Suprapubic skin (tissue), 4 donors: ENCODE data around the gene KCTD14. TPM values are rescaled to one million over a fixed set of nuclear protein-coding genes. Genes with fewer than 3 reads are reported as not detected.

Source experiments
- DNase-seq, 2 donors: peaks; one replicate each; pipeline ENCODE4 v3.0.0-alpha.2; 2019; ENCODE audit warnings: low spot score in 2 of 2
- H3K27ac ChIP-seq: fragments of 200-600 bp; sonication (generic); one replicate; pipeline ENCODE4 v1.5.1; 2019
- H3K27me3 ChIP-seq: fragments of 200-600 bp; sonication (generic); one replicate; pipeline ENCODE4 v1.5.1; 2019
- H3K36me3 ChIP-seq: fragments of 200-600 bp; sonication (generic); one replicate; pipeline ENCODE4 v1.5.1; 2019
- H3K4me1 ChIP-seq: fragments of 200-600 bp; sonication (generic); one replicate; pipeline ENCODE4 v1.5.1; 2019
- H3K4me3 ChIP-seq: fragments of 200-600 bp; sonication (generic); one replicate; pipeline ENCODE4 v1.5.1; 2019; ENCODE audit warnings: mild to moderate bottlenecking
- H3K9me3 ChIP-seq: fragments of 200-600 bp; sonication (generic); one replicate; pipeline ENCODE4 v1.5.1; 2019
- CTCF ChIP-seq, 2 donors: fragments of 200-600 bp in 1 of 2; fragments of 450-650 bp in 1 of 2; sonication (generic) in 1 of 2; IDR thresholded peaks; one replicate each; pipeline ENCODE4 v1.5.1; 2016 to 2019; ENCODE audit warnings: antibody characterized with exemption in 2 of 2, mild to moderate bottlenecking in 1 of 2, moderate library complexity in 1 of 2
- EP300 ChIP-seq: sonication (generic); formaldehyde crosslinking; IDR thresholded peaks from one replicate; pipeline ENCODE4 v1.6.1; 2017; ENCODE audit warnings: antibody characterized with exemption
- POLR2A ChIP-seq, 2 donors: fragments of 450-650 bp; IDR thresholded peaks; one replicate each; pipeline ENCODE4 v1.6.1; 2017; ENCODE audit warnings: antibody characterized with exemption in 2 of 2, mild to moderate bottlenecking in 2 of 2, moderate library complexity in 2 of 2
- POLR2AphosphoS5 ChIP-seq, 3 donors: sonication (generic); formaldehyde crosslinking; IDR thresholded peaks; one replicate each; pipeline ENCODE4 v1.6.1; 2017; ENCODE audit warnings: antibody characterized with exemption in 3 of 3
- WGBS: methylation state at CpG from one replicate; pipeline ENCODE4 v1.1.5; 2018; 5-methylcytosine and 5-hydroxymethylcytosine counted together
- total RNA-seq, 4 donors: library from RNA; depleted of rRNA; stranded (reverse); fragments of >200 nt; gene quantifications; one replicate each; pipeline ENCODE4 v1.1.0, GENCODE V29; 2016

Gene KCTD14
- total RNA-seq, 4 donors from 2014 or later: 1.8 to 6.0 (median 3.3) TPM

GRCh38 chr11:77981346-77981947, 41.6 kb downstream of the KCTD14 start:
- no peak for TF ChIP-seq POLR2A (IDR thresholded peaks at IDR 0.05)
- no peak for TF ChIP-seq EP300
- TF ChIP-seq POLR2AphosphoS5 (IDR thresholded peaks at IDR 0.05): no peak
- TF ChIP-seq CTCF (IDR thresholded peaks at IDR 0.05): no peak
- H3K27ac ChIP-seq: no peak overlapping the region
- H3K4me3 ChIP-seq: no peak overlapping the region
- 100% methylated on average over 2 of the region's 2 CpGs for WGBS
- H3K4me1 ChIP-seq: no peaks in the 10 kb centered on the region
- no peaks in the 10 kb centered on the region for H3K9me3 ChIP-seq
- no peak for DNase-seq
- H3K36me3 ChIP-seq: peaks cover 37% of the 10 kb centered on the region
- H3K27me3 ChIP-seq: no peaks in the 10 kb centered on the region

GRCh38 chr11:77968337-77968736, 54.7 kb downstream of the KCTD14 start:
- TF ChIP-seq POLR2A (IDR thresholded peaks at IDR 0.05): no peak
- TF ChIP-seq POLR2AphosphoS5 (IDR thresholded peaks at IDR 0.05): no peak
- TF ChIP-seq EP300: no peak
- TF ChIP-seq CTCF (IDR thresholded peaks at IDR 0.05): no peak
- H3K4me1 ChIP-seq: no peaks in the 10 kb centered on the region
- H3K27ac ChIP-seq: no peak overlapping the region
- no peaks in the 10 kb centered on the region for H3K9me3 ChIP-seq
- H3K4me3 ChIP-seq: no peak overlapping the region
- no peak for DNase-seq
- 92% methylated on average over 2 of the region's 2 CpGs for WGBS
- peaks cover 24% of the 10 kb centered on the region for H3K36me3 ChIP-seq
- no peaks in the 10 kb centered on the region for H3K27me3 ChIP-seq

GRCh38 chr11:77967753-77968152, 55.3 kb downstream of the KCTD14 start:
- Histone ChIP-seq H3K27me3 (no peaks in the 10 kb centered on the region), H3K4me1 (no peaks in the 10 kb centered on the region), H3K36me3 (peaks cover 24% of the 10 kb centered on the region), H3K27ac (no peak overlapping the region), H3K4me3 (no peak overlapping the region), H3K9me3 (no peaks in the 10 kb centered on the region)
- no peak for DNase-seq
- TF ChIP-seq EP300: no peak
- TF ChIP-seq CTCF (IDR thresholded peaks at IDR 0.05): no peak
- TF ChIP-seq POLR2AphosphoS5 (IDR thresholded peaks at IDR 0.05): no peak
- TF ChIP-seq POLR2A (IDR thresholded peaks at IDR 0.05): no peak

DNA sequence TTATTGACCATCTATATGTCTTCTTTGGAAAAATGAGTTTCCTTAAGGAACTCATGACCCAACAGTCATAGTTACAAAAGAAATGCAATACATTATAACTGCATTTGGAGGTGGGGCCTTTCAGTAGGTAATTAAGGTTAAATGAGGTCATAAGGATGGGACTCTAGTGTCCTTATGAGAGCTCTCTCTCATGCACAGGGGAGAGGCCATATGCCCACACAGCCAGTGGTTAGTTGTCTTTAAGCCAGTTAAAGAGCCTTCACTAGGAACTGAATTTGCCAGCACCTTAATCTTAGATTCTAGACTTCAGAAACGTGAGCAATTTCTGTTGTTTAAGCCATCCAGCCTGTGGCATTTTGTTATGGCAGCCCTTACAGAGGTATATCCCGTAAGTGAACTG, 56.0 kb downstream of the KCTD14 start:
- Histone ChIP-seq H3K4me1 (no peaks in the 10 kb centered on the region), H3K4me3 (no peak overlapping the region), H3K27me3 (no peaks in the 10 kb centered on the region), H3K9me3 (no peaks in the 10 kb centered on the region), H3K36me3 (peaks cover 24% of the 10 kb centered on the region), H3K27ac (no peak overlapping the region)
- DNase-seq: no peak
- TF ChIP-seq EP300 (no peak), CTCF (IDR thresholded peaks at IDR 0.05) (no peak), POLR2A (IDR thresholded peaks at IDR 0.05) (no peak), POLR2AphosphoS5 (IDR thresholded peaks at IDR 0.05) (no peak)
- WGBS: 94% methylated on average over 2 of the region's 2 CpGs

GRCh38 chr11:77966338-77966737, 56.7 kb downstream of the KCTD14 start:
- Histone ChIP-seq H3K27ac (no peak overlapping the region), H3K4me3 (no peak overlapping the region), H3K9me3 (no peaks in the 10 kb centered on the region), H3K27me3 (no peaks in the 10 kb centered on the region), H3K36me3 (peaks cover 21% of the 10 kb centered on the region), H3K4me1 (no peaks in the 10 kb centered on the region)
- 82% methylated on average over 2 of the region's 2 CpGs for WGBS
- DNase-seq: no peak
- TF ChIP-seq POLR2AphosphoS5 (IDR thresholded peaks at IDR 0.05): no peak
- TF ChIP-seq EP300: no peak
- TF ChIP-seq CTCF (IDR thresholded peaks at IDR 0.05): no peak
- TF ChIP-seq POLR2A (IDR thresholded peaks at IDR 0.05): no peak

Other genes starting within 250 kb of the KCTD14 start
- 100 to 1,000 TPM in 1 of 4 donors, 10 to 100 TPM in 3; 27.5 to 121 (median 45.5) TPM for gene RSF1, start 202.6 kb downstream of the KCTD14 start, total RNA-seq
- gene AAMDC, start 202.1 kb downstream of the KCTD14 start, total RNA-seq: 10 to 100 TPM; 14.6 to 47.9 (median 36.7) TPM
- 10 to 100 TPM; 18.8 to 73.9 (median 26.4) TPM for gene INTS4, start 28.6 kb downstream of the KCTD14 start, total RNA-seq
- 100 to 1,000 TPM in 1 of 4 donors, 10 to 100 TPM in 3; 17.9 to 129 (median 47.3) TPM for gene THRSP, start 40.6 kb upstream of the KCTD14 start, total RNA-seq
- 100 to 1,000 TPM; 100 to 161 (median 115) TPM for gene NDUFC2, start 56.6 kb upstream of the KCTD14 start, total RNA-seq
- gene ALG8, start 116.3 kb upstream of the KCTD14 start, total RNA-seq: 10 to 100 TPM; 15.6 to 26.7 (median 21.2) TPM
- 10 to 100 TPM in 1 of 4 donors, 1 to 10 TPM in 3; 3.6 to 11.1 (median 4.3) TPM for gene KCTD21, start 165.3 kb upstream of the KCTD14 start, total RNA-seq
- gene USP35, start 165.6 kb upstream of the KCTD14 start, total RNA-seq: 1 to 10 TPM; 2.3 to 9.6 (median 5.6) TPM